ENCODE measurements around the gene EEF1G.
A peak's percentile ranks its signal among the peaks of the same experiment; 100 is the strongest.
"Not testable (repeated sequence)": the region's sequence is repeated elsewhere in the genome, so short reads cannot be mapped to it uniquely, and the experiment has no call there.

The EEF1G gene

GRCh38 chr11:62553839-62554361 is 19.8 kb downstream of the EEF1G start:
- no peak for DNase-seq

DNA sequence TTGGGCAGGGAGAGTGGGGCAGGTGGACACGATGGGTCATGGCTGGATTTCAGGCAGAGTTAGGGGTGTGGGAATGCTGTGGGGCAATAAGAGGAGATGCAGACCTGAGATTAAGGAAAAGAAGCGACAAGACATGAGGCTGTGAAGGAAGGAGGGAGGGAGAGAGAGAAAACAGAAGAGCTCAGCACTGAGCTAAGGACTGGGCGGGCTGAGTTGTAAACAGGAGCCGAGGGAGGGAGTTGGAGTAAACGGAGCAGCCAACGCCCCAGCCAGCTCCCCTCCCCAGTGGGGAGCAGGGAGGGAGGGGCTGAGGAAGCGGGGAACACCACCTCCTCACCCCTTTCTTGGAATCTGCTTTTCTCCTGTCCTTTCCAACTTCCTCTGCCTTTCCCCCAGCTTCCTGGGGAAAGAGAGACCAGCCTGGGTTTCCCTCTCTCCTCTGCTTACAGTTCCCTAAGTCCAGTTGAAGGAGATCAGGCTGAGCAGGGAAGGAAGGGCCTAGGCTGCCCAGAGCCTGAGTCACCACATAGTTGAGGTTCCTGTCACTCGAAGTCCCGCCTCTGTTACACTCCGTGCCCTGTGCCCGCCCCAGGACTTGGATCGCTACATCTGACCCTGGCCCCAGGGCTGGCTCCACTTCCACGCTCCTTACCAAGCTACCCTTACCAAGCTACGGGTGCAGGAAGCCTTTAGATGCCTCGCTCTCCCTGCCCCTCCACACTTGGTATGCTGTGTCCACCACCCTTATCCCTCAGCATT is 20.4 kb downstream of the EEF1G start:
- no peak for DNase-seq

- no peak for DNase-seq
These were observed 21.1 kb downstream of the EEF1G start for GRCh38 chr11:62552485-62553079.

DNA sequence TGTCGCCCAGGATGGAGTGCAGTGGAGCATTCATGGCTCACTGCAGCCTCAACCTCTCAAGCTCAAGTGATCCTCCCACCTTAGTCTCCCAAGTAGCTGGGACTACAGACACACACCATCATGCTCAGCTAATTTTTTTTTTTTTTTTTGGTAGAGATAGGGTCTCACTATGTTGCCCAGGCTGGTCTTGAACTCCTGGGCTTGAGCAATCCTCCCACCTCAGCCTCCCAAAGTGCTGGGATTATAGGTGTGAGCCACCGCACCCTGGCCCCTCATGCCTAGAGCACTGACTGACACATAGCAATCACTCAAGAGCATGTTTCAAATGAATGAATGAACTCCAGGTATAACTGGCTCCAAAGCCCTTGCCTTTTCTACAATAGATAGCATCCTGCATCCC is 23.2 kb downstream of the EEF1G start:
- DNase-seq, result not testable (repeated sequence)

DNA sequence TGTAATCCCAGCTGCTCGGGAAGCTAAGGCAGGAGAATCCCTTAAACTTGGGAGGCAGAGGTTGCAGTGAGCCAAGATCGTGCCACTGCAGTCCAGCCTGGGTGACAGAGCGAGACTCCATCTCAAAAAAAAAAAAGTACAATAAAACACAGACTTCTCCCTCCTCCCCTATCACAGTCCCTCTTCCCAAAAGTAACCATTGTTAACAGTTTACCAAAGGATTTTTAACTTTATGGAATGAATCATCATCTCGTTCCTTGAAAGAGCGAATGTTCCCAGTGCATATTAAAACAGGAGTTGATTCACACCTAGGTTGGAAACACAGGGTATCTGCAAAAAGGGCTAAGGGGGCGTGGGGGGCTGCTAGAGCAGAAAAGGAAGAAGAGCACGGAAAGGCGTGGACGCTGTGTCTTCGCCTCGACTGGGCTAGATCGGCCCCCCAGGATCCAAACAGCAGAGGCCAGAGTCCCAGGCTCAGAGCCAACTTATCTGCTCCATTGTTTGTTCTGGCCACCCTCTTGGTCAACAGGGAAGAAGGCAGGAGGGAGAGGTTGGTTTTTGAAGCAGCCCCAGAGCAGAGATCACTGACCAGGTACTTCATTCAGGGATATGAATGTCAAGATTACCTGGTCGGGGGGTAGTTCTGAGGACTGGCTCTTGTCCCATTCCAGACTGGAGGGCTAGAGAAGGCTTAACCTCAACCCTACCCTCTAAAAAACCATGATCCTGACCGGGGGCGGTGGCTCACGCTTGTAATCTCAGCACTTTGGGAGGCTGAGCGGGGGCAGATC is 25.0 kb downstream of the EEF1G start:
- DNase-seq, result no peak

- DNase-seq, result no peak
These were observed 25.9 kb downstream of the EEF1G start for GRCh38 chr11:62547691-62548281.

DNA sequence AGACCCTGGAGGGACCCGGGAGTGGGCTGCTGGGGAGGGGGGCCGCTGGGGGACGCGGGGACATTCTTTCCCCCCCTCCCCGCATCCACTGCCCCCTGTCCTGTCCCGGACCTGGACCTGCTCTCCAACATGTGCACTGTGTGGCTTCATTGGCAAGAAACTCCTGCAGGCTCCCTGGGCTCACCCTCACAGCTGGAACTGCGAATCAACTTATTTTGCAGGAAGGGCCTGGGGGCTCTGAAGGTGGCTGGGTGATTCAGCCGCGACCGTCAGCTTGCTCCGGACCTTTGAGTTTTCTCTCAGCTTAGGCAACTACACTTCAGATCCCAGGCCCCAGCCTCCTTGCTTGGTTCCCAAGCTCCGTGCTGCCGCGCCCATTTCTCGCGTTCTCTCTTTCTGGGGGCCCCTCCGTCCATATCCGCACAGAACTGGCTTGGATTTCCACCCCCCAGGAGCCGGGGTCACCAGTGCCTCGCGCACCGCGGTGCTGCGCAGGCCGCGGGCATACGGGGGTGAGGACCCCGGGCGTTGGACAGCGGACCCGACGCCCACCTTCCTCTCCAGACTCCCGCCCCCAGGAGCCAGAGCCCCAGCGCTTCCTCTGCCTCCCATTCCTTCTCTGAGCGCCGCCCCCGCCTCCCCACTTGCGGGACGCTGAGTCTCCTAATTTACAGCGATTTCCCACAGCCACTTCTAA is 26.6 kb downstream of the EEF1G start:
- no peak for DNase-seq

GRCh38 chr11:62546244-62546928 is 27.3 kb downstream of the EEF1G start, which contains the start of gene AHNAK:
AHNAK (minus strand) TSS chr11:62546806; CDS start chr11:62536098, 10,708 bp downstream.
- DNase-seq, result no peak

- peak; percentile 56 for DNase-seq
These were observed 28.1 kb downstream of the EEF1G start for GRCh38 chr11:62545437-62546243.

- peak; percentile 8 for DNase-seq
These were observed 28.9 kb downstream of the EEF1G start for GRCh38 chr11:62544581-62545436.

GRCh38 chr11:62543680-62544444 is 29.8 kb downstream of the EEF1G start:
- no peak for DNase-seq

DNA sequence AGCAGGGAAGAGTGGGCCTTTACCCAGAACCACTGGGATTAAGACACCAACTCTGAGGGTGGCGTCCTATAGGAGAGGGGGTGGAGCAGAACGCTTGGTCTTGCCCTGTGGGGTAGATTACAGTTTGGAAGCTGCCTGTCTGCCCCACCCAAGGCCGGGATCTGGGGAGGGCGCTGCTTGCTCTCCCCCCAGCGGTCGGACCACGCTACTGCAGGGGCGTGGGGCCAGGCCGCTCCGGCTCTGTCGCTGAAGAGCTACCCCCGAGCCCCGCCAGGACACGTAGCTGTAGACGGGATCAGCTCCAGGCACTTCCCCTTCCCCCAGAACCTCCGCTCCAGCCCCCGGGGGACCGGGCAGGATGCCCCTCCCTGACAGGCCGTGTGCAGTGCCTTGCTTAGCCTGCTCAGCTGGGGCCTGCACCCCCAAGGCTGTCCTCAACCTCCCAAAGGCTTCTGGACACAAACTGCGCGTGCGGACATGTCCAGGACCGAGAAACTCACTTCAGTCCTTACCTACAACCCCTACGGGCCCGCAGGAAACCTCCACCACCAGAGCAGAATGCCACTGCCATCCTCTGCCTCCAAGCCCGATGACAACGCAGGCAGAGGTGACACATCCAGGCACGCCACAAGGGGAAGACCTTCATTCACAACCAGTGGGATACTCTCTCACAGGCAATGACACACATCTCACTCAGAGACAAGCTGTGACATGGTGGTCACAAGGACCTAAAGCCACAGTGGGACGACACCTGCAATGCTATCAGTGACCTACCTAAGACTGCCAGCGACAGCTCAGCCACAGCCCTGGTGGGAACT is 30.7 kb downstream of the EEF1G start:
- DNase-seq, result peak; percentile 25

DNA sequence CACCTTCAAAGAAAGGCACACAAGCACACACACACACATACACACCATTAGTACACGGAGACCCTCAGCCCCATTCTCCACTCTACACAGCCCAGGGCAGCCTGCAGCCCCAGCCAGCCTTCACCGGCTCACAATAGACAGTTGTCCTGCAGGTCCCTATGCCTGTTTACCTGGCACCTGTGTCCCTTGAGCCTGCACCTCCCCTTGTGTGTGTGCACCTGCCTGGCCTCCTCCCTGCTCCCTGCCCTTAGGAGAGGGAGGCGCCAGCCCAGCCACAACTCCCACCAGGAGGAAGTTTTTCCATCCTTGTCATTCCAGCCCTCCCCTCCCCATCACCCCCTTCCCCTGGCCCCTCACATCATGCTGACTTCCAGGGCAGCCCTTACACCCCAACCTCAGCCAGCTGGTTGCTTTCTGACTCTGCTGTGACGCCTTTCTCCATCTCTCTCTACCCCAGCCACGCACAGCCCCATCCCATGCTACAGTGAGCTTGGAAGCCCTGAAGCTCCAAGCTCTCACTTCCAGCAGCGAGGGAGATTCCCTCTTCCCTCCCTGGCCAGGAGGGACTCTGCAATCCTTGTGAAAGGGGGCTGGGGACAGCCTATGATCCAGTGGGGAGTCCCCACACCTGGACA is 31.5 kb downstream of the EEF1G start:
- DNase-seq, result peak; percentile 15

DNA sequence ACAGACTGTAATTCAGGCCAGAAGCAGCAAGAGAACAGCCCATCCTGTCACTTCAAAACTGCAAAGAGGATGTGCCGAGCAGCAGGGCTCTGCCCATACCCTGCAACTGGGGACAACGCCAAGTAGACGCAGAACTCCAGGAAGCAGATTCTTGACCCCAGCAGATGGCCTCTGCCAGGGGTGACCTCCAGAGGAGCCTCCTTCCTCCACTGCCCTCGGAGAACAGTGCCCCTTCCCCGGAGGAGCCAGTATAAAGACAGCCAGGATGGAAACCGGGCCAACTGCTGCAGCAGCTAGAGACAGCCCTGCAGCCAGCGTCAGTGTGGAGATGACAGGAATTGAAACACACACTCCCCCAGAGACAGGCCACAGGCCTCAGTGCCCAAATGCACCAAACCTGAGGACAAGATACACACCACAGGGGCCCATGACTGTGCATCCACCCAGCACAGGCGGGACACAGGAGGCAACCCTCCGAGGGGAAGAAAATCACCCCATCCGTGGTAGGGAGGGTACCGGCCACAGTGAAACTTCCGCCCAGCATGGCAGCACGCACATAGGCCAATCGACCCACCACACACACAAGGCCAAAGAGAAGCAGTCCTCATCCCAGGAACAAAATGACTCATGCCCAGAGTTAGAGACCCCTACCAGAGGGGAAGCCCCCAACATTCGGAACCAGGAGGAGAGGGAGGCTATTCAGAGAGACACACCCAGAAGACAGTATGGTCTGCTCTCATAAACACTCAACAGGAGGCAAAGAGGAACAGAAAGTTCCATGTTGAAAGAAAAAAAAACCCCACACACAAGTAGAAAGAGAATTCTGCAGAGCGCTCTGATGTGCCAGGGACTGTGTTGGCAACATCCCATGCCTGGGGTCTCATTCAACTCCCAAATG is 32.6 kb downstream of the EEF1G start:
- DNase-seq, result no peak

- DNase-seq, result peak; percentile 63
These were observed 34.3 kb downstream of the EEF1G start for GRCh38 chr11:62539238-62539925.

Data from DMS79 treated with DMSO at 0.1 percent for 48 hours (cell line).